ENCODE measurements around the gene PIH1D1. TPM values are rescaled to one million over a fixed set of nuclear protein-coding genes. Genes with fewer than 3 reads are reported as not detected.
A peak's percentile ranks its signal among the peaks of the same experiment; 100 is the strongest.

Gene PIH1D1
- total and polyA plus RNA-seq, 10 of the 15 experiments (the other 5 are each of a cell fraction or from before 2014, with no cell fraction given) = 16.1 to 153 (median 106) TPM

DNA sequence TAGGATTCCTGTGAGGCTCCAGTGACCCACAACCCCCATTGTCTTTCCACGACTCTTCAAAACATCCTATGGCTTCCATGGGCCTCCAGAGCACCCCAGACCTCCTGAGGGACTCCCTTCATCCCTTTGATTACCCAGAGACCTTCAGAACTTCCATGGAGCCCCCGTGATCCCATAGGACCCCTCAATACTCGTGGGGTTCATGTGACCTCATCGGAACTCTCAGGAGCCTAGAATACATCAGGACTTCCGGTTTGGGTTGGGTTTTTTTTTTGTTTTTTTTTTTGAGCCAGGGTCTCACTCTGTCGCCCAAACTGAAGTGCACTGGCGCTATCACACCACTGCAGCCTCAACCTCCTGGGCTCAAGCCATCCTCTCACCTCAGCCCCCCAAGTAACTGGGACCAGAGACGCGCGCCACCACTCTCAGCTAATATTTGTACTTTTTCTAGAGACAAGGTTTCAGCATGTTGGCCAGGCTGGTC is 2.2 kb upstream of the PIH1D1 start (continued):
- TF ChIP-seq ZNF384 (IDR thresholded peaks at IDR 0.05; ENCODE audit: borderline replicate concordance, low read depth, low read length) = peak; percentile 81
- TF ChIP-seq, protein P1, sequence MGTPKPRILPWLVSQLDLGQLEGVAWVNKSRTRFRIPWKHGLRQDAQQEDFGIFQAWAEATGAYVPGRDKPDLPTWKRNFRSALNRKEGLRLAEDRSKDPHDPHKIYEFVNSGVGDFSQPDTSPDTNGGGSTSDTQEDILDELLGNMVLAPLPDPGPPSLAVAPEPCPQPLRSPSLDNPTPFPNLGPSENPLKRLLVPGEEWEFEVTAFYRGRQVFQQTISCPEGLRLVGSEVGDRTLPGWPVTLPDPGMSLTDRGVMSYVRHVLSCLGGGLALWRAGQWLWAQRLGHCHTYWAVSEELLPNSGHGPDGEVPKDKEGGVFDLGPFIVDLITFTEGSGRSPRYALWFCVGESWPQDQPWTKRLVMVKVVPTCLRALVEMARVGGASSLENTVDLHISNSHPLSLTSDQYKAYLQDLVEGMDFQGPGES (IDR thresholded peaks at IDR 0.05) = no peak
- TF ChIP-seq CBX3 (IDR thresholded peaks at IDR 0.05; ENCODE audit: borderline replicate concordance, low read depth) = no peak
- TF ChIP-seq POLR2A (IDR thresholded peaks at IDR 0.05; ENCODE audit: low read depth, low read length) = no peak
- no peak for TF ChIP-seq RELA (IDR thresholded peaks at IDR 0.05; ENCODE audit: borderline replicate concordance, partially characterized antibody)
- TF ChIP-seq, protein P2, sequence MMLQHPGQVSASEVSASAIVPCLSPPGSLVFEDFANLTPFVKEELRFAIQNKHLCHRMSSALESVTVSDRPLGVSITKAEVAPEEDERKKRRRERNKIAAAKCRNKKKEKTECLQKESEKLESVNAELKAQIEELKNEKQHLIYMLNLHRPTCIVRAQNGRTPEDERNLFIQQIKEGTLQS (IDR thresholded peaks at IDR 0.05; ENCODE audit: borderline replicate concordance, extremely low read depth, low read depth, low read length) = no peak
- TF ChIP-seq TBL1XR1 (IDR thresholded peaks at IDR 0.05; ENCODE audit: low read depth, low read length) = no peak
- no peak for TF ChIP-seq BMI1 (IDR thresholded peaks at IDR 0.05; ENCODE audit: borderline replicate concordance)
- TF ChIP-seq HDAC2 (IDR thresholded peaks at IDR 0.05) = no peak
- TF ChIP-seq SREBF2 (IDR thresholded peaks at IDR 0.05; ENCODE audit: low read length) = no peak
- 0 out of 2 replicates have a peak, but pooled peaks have one; percentile 18 for TF ChIP-seq CREM (IDR thresholded peaks at IDR 0.05; ENCODE audit: low read depth)
- 0 out of 2 replicates have a peak, but pooled peaks have one; percentile 35 for TF ChIP-seq MTA3 (IDR thresholded peaks at IDR 0.05; ENCODE audit: borderline replicate concordance, low read length)
- TF ChIP-seq CHD1 (IDR thresholded peaks at IDR 0.05; ENCODE audit: low read depth, low read length) = no peak
- no peak for TF ChIP-seq TCF7 (IDR thresholded peaks at IDR 0.05; ENCODE audit: borderline replicate concordance)
- peak; percentile 64 for TF ChIP-seq IKZF1 (conservative IDR thresholded peaks at IDR 0.05)
- TF ChIP-seq STAT3 (IDR thresholded peaks at IDR 0.05; ENCODE audit: low read depth, low read length) = no peak
- no peak; the same call in 1 of the 2 replicates for TF ChIP-seq SMAD5 (IDR thresholded peaks at IDR 0.05; ENCODE audit: low read depth)
- TF ChIP-seq ZBTB33 (IDR thresholded peaks at IDR 0.05) = no peak
- TF ChIP-seq NKRF (conservative IDR thresholded peaks at IDR 0.05) = no peak
- TF ChIP-seq CEBPB (IDR thresholded peaks at IDR 0.05; ENCODE audit: borderline replicate concordance in 1 of 2, low read depth in 2 of 2, low read length in 2 of 2) = no peak
- TF ChIP-seq KLF5 (IDR thresholded peaks at IDR 0.05; ENCODE audit: partially characterized antibody) = no peak
- TF ChIP-seq, protein P3, sequence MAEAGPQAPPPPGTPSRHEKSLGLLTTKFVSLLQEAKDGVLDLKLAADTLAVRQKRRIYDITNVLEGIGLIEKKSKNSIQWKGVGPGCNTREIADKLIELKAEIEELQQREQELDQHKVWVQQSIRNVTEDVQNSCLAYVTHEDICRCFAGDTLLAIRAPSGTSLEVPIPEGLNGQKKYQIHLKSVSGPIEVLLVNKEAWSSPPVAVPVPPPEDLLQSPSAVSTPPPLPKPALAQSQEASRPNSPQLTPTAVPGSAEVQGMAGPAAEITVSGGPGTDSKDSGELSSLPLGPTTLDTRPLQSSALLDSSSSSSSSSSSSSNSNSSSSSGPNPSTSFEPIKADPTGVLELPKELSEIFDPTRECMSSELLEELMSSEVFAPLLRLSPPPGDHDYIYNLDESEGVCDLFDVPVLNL (IDR thresholded peaks at IDR 0.05; ENCODE audit: low read depth, low read length) = no peak
- no peak for TF ChIP-seq ZBED1 (IDR thresholded peaks at IDR 0.05; ENCODE audit: borderline replicate concordance)
- TF ChIP-seq RAD21 (IDR thresholded peaks at IDR 0.05; ENCODE audit: insufficient read depth, low read depth, low read length) = no peak
